IPS DF 4.7 (cell line): Measurements from ENCODE around the gene CCDC137.

Experiments
- DNase-seq: peaks from one replicate; pipeline ENCODE4 v3.0.0-alpha.2; 2013; ENCODE audit warnings: low spot score; ENCODE audit errors: extremely low read depth

Gene CCDC137

GRCh38 chr17:81682565-81683207 is 16.1 kb downstream of the CCDC137 start:
- DNase-seq: no peak

DNA sequence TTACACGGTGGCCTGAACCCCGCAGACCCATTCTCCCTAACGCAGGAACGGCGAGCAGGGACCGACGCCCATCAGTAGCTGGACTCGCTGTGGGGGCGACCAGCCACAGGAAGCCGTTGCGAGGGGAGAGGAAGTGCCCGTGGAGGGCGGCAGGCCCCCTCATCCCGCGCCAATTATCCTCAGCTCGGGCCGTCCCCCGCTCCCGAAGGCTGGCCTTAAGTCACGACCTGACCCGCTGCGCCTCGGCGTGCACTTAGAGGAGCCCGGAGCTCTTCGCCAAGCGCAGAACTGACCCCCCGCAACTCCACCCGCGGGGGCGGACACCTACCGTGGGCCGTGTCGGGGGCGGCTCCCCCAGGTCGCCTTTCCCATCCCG is 16.7 kb downstream of the CCDC137 start:
- no peak for DNase-seq

DNA sequence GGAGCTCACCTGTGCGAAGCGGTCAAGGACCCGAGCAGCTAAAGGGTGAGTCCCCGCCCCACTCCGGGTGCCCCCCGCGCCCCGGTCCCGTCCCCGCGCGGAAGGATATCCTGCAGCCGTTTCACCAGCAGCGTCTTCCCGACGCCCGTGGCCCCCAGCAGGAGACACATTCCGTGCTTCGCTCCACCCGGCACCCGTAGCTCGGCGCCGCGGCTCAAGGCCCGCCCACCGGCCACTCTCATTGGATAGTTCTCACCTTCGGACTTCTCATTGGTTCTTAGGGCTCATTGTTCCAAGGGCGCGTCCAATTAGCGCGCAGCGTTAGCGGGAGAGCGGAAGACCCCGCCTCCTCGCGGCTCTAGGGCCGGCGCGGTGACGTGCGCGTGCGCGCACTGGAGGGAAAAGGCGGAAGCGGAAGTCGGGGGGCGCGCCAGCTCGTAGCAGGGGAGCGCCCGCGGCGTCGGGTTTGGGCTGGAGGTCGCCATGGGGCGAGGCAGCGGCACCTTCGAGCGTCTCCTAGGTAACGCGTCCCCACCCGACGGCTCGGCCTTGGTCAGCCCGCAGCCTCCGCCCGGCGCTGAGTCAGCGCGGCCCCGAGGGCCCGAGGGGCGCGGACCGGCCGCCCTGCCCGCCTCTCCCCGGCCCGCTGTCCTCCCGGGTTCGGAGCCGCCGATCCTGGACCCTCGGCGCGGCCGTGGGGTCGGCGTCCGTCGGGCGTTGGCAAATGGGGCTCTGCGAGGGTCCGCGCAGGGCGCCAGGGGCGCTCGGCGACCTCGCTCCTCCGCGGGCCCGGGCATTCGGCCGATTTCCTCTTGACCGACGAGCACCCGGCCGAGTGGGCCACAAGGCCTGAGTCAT is 17.3 kb downstream of the CCDC137 start, which contains the start of the genes ARL16 and HGS:
ARL16 (minus strand) TSS at position 214 of the 858 bp plus-strand sequence; CDS start at position 170, 44 bp downstream.
HGS (plus strand) TSS at position 428 of the 858 bp plus-strand sequence; CDS start at position 484, 56 bp downstream.
- peak; percentile 89 for DNase-seq

- DNase-seq: no peak
These were observed 17.9 kb downstream of the CCDC137 start for GRCh38 chr17:81684442-81684911.

DNA sequence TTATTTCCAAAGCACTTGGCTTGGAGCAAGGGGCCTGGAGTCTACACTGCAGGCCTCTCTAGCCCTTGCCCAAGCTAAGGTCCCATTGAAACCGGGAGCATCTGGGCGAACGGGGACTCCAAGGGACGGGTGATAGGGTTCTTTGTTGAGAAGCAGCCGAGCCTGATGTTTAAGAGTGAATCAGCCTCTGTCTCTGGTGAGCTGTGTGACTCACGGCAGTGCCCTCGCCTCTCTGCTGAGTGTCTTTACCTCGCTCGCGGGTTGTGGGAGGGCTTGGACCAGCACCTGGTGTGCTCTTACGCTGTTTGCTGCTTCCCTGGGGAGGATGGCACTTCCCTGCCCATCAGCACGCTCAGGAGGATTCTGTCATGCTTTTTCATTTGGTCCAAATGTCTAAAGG is 18.6 kb downstream of the CCDC137 start:
- DNase-seq: no peak

GRCh38 chr17:81686614-81687013 is 20.1 kb downstream of the CCDC137 start:
- DNase-seq: no peak

DNA sequence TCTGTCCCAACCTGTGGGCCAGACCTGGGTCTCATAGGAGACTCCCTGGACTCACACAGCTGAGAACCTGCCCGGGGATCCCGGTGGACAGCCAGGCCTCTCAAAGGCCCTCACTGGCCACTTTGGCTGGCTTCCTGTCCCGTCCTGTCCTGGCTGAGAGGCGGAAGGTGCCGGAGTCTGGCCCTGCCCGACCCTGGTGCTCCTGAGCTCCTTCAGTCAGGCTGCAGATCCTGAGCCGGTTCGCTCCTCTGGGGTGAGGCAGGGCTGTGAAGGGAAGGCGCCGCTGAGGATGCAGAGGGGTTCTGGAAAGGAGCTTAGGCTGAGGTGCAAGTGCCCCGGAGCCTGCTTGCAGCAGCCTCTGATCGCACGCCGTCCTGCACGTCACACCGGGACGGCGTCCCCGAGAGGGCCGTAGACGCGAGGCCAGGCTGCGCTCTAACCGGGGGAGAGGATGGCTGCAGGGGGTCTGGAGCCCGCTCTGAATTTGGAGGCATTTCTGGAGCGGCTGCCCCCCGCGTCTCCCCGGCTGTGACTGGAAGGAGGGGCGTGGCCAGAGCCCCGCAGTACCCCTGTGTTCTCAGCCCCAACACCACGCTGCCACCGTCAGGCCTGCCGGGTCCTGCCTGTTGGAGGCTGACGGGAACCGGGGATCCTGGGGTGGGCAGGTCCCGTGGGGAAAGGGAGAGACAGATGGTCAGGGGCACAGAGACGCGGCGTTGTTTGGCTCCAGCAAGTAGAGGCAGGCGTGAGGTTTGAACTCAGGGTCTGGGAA is 21.4 kb downstream of the CCDC137 start:
- DNase-seq: no peak

DNA sequence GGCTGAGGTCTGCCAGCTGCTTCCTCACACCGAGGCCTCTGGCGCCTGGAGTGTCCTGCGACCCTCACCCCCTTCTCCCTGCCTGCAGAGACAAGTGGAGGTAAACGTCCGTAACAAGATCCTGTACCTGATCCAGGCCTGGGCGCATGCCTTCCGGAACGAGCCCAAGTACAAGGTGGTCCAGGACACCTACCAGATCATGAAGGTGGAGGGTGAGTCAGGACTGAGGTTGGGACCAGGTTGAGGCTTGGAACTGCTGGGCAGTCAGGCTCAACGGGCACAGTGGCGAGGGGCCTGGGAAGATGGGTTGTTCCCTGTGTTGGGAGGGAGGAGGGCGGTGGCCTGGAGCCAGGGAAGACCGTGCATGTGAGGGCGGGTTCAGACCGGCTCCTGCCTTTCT is 22.1 kb downstream of the CCDC137 start:
- no peak for DNase-seq

DNA sequence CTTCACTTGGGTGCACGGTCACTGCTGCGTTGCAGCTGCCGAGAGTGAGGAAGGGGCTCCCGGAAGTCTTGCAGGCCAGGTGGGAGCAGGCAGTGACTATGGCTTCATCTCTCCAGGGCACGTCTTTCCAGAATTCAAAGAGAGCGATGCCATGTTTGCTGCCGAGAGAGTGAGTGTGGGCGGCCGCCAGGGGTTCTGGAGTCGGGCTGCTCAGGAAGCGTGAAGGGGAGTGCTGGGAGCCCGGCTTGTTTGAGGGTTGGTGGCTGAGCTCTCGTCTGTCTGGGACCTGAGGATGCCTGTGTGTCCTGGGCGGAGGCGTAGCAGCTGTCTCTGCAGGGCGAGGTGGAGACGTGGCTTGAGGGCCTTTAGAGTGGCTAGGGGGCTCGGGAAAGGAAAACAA is 23.5 kb downstream of the CCDC137 start:
- no peak for DNase-seq

DNA sequence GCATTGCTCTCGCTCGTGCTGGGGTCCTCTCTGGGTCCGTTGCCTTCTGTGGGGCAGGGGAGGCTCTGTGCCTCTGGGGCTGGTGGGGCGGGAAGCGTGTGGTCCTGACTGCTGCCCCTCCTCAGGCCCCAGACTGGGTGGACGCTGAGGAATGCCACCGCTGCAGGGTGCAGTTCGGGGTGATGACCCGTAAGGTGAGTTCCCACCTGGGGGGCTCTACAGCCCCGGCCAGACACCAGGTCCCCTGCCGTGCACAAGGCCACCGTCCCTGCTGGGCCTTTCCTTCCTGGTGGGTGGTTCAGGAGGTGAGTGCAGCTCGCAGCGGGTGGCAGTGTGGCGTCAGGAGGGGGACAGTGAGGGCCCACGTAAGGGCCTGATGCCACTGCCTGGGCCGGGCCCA is 24.0 kb downstream of the CCDC137 start:
- no peak for DNase-seq

DNA sequence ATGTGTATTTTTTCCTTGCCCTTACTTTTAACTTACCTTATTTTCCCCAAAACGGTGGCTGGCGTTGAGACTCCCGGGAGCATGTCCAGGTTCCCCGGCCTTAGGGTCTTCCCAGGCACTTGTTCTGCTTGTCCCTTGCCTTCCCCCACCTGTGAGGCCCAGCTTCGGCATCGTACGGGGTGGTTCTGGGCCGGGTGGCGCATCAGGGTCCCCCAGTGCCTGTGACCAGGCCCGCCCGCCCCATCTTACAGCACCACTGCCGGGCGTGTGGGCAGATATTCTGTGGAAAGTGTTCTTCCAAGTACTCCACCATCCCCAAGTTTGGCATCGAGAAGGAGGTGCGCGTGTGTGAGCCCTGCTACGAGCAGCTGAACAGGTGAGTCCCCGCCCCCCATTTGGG is 24.7 kb downstream of the CCDC137 start:
- no peak for DNase-seq

GRCh38 chr17:81691608-81692007 is 25.1 kb downstream of the CCDC137 start:
- DNase-seq: no peak

GRCh38 chr17:81693509-81694210 is 27.1 kb downstream of the CCDC137 start:
- no peak for DNase-seq

GRCh38 chr17:81694810-81695209 is 28.3 kb downstream of the CCDC137 start:
- no peak for DNase-seq

- DNase-seq: no peak
These were observed 28.7 kb downstream of the CCDC137 start for GRCh38 chr17:81695211-81695610.

GRCh38 chr17:81695801-81696200 is 29.3 kb downstream of the CCDC137 start:
- DNase-seq: no peak

GRCh38 chr17:81696218-81696941 is 29.8 kb downstream of the CCDC137 start:
- no peak for DNase-seq

DNA sequence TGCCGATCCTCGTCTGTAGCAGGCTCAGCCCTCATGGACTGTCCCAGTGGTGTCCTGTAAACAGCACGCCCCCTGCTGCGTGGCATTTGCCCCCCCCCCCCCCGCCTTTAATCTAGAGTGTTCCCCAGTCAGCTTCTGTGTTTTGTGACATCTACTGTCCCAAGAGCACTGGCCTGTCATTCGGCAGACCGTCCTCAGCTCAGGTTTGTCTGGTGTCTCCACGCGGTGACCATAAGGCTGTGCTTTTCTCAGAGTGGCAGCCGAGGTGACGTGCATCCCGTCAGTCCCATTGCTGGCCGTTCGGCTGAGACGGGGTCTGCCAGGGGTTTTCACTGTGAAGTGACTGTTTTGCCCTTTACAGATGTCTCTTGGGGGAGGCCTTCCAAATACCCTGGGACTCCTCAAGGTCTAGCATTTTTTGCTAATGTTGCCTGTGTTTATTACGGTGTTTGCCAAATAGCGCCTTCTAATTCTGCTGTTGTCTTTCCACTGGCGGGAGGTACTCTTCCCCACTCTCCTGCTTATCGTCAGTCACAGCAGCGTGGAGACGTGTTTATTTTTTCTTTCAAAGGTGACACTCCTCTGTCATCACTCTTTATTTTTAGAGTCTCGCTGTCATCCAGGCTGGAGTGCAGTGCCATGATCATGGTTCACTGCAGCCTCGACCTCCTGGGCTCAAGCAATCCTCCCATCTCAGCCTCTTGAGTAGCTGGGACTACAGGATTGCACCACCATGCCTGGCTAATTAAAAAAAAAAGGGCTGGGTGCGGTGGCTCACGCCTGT is 30.9 kb downstream of the CCDC137 start:
- no peak for DNase-seq
